Dermis blood vessel endothelial cell (primary cell): ENCODE results near the gene OSBPL1A. TPM values are rescaled to one million over a fixed set of nuclear protein-coding genes. Genes with fewer than 3 reads are reported as not detected.
A peak's percentile ranks its signal among the peaks of the same experiment; 100 is the strongest.
"Not testable (repeated sequence)": the region's sequence is repeated elsewhere in the genome, so short reads cannot be mapped to it uniquely, and the experiment has no call there.

ENCODE experiments used
- DNase-seq: peaks from one replicate; pipeline ENCODE4 v3.0.0; 2010
- total RNA-seq: library from RNA; depleted of rRNA; stranded (reverse); fragments of >200 nt; gene quantifications from 2 replicates; pipeline ENCODE4 v1.2.3, GENCODE V29; 2014

Gene OSBPL1A
- total RNA-seq, 1 donor from 2014 or later = 14.3 TPM

DNA sequence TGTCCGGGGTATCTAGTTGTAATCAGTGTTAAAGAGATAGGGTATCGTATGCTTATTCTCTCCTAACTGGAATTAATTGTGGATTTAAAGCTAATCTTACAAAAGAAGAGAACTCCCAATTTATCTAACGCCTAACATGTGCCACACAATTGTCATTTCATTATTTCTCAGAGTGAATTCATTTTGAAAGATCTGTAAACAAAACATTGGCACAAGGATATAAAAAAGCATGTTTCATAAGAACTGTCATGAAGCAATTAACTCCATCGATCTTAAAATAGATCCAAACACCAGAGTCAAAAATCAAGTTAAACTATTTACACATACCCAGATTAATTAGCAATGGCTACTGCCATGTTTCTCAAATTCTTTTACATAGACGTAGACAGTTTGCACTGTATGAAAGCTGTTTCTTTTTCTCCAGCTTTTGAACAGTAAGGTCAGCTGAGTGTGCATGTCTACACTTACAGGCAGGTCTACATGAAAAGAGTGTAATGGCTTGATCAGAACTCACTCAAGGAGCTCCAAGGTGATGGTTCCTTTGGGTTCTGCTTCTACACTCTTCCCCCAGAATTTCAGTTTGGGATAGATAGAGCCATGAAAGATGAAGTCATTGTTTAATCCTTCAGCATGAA is 220.0 kb downstream of the OSBPL1A start:
- DNase-seq = no peak

DNA sequence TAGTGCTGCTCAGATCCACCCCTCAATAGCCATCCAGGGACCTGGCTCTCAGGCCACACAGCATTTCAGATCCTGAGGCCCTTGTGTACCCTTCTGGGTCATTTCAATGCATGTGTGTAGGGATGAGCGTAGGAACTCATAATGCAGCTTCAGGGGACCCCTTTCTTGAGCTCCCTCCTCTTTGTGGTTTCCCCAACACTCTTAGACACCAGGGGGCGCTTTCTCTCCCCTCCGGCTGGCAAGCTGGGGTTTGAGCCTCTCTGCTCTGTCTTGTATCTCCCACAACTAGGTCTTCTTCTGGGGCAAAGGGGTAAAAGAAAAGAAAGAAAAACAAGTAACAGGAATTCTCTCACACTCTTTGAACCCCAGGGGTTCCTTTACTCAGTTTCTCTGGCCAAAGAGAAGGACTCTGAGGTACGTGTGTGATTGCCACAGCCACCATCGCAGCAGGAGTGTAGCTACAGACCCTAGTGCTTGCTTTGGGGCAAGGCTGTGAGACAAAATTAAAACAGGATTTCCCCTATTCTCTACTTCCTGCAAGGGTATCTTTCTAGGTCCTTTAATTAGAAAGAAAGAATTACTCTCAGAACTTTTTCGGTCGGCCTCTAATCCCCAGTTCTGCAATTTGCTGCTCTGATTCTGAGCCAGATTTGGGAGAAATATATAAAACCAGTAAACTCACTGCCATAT is 220.8 kb downstream of the OSBPL1A start:
- peak; percentile 72 for DNase-seq

DNA sequence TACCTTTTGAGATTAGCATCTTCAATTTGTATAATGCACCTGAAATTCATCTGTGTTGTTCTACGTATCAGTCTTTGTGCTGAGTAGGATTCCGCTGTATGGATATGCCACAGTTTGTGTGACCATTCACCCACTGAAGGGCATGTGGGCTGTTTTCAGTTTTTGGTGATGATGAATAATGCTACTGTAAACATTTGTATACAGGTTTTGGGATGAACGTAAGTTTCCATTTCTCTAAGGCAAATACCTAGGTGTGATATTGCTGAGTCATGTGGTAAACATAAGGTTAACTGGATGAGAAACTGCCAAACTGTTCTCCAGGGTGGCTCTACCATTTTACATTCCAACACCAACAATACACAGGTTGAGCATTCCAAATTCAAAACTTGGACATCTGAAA is 223.6 kb downstream of the OSBPL1A start:
- DNase-seq = no peak

DNA sequence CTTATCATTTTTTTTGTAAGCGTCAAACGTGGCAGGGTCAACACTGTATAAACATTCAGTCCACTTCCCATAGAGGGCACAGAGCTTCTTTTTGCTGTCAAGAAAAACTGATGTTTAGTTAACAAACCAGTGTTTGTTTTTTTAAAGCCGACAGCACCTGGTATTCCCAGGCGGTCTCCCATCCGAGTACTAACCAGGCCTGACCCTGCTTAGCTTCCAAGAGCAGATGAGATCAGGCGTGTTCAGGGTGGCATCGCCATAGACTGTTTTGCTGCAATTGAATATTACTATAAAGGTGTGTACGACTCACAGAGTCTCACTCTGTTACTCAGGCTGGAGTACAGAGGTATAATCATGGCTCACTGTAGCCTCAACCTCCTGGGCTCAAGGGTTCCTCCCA is 227.3 kb downstream of the OSBPL1A start:
- DNase-seq = no peak

DNA sequence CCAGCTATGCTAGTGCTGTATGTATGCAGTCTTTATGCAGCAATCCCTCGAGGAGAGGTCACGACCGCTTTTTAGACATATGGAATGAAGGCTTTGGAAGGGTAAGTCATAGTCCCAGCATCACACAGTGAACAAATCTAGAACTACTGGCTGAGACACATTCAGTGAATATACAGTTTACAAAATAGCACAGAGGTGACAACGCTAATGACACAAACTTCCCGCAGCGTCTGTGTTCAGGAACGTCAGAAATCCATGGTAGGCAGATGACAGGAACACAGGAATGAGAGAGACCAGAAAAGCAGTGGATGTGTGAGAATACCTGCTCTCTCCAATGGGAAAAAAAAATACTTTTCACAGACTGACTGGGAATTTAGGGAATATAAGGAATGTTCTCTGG is 229.1 kb downstream of the OSBPL1A start:
- DNase-seq = no peak

DNA sequence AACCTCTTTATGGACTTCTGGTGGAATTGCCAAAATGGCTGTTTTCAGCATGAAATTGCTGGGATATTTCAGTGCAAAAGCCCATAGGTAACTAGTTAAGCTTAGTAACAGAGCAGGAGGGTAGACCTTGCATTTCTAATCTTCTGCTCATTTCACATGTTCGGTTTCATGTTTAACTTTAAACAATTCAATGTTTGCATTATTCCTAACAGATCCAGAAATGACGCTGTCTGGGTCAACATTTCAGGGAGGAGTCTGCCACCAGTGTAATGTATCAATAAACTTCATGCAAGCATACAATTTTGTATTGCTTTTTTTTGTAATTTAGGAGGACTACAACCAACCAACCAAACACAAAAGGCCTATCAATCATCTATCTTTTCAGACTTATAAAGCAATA is 236.3 kb downstream of the OSBPL1A start:
- no peak for DNase-seq

DNA sequence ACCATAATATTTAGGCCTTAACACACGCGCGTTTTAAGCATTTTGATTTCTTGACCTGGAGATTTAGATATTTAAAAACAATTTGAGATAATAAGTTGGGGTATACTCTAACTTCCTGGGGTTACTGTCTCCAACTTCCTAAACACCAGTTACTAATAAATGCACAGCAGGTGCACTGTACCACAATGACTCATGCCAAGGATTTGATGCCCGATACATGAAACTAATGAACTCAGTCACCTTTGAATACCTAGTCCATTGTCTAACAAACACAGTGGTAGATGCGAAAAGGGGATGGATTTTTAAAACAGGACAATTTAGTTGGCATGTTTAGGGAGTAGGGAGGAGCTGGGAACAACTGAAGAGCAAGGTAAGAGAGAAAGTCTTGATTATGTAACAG is 237.5 kb downstream of the OSBPL1A start:
- DNase-seq = no peak

DNA sequence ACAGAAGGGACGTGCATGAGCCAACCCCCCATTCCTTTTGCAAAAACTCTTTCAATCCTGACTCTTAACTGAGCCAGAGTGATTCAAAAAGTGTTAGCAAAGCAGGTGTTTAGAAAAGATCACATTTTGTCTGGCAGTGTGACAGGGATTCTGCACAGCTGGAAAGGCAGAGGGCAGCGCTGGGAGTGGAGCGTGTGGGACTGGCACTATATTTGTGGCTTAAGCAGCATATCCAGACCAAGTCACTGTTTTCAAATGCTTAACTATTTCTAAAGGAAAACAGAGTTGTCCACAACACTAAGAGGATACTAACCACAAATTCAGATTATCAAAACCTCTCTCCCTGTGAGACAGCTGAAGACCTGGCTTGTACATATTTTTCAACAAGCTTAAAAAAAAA is 239.8 kb downstream of the OSBPL1A start:
- no peak for DNase-seq

DNA sequence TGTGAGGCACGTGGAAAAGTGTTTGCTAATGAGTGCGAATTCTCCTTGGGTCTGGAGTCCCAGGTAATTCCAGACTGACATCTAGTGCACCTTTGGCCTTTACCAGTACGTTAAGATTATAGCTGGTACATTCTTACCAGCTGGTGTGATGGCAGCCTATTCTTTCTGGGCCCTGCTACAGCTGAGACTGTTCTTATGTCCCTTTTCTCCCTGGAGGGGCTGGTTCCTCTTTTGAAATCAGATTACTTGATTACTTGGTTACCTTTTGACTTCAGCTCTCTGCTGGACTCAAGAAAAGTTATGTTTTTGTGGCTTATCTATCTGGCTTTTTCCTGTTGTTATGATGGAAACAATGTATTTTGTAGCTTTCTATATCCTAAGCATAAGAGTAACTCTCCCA is 244.2 kb downstream of the OSBPL1A start:
- no peak for DNase-seq

DNA sequence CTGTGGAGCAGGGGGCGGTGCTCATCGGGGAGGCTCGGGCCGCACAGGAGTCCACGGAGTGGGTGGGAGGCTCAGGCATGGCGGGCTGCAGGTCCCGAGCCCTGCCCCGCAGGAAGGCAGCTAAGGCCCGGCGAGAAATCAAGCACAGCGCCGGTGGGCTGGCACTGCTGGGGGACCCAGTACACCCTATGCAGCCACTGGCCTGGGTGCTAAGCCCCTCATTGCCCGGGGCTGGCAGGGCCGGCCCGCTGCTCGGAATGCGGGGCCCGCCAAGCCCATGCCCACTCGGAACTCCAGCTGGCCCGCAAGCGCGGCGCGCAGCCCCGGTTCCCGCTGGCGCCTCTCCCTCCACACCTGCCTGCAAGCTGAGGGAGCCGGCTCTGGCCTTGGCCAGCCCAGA is 248.0 kb downstream of the OSBPL1A start:
- DNase-seq = not testable (repeated sequence)

DNA sequence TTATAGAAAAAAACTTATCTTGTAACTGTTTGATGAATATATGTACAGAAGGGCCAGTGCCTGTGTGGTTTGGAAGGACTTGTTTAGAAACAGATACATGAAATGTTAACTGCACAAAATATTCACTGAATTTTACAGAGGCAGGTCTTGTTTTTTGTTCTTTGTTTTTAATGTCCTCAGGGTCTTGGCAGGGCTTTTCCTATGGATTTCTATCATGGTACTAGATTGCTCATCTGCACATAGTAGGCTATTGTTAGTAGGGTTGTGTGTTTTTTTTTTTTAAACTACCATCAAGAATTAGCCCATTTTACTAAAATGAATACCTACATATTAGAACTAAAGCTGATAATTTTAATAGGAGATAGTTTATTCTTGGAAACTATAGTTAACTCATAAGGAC is 255.2 kb downstream of the OSBPL1A start:
- no peak for DNase-seq

DNA sequence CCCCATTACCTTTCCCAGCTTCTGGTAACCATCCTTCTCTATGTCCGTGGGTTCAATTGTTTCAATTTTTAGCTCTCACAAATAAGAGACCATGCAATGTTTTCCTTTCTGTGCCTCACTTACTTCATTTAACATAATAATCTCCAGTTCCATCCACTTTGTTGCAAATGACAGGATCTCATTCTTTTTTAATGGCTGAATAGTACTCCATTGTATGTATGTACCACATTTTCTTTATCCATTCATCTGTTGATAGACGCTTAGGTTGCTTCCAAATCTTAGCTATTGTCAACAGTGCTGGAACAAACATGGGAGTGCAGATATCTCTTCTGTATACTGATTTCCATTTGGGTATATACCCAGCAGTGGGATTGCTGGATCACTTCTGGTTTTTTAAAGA is 256.9 kb downstream of the OSBPL1A start:
- no peak for DNase-seq

DNA sequence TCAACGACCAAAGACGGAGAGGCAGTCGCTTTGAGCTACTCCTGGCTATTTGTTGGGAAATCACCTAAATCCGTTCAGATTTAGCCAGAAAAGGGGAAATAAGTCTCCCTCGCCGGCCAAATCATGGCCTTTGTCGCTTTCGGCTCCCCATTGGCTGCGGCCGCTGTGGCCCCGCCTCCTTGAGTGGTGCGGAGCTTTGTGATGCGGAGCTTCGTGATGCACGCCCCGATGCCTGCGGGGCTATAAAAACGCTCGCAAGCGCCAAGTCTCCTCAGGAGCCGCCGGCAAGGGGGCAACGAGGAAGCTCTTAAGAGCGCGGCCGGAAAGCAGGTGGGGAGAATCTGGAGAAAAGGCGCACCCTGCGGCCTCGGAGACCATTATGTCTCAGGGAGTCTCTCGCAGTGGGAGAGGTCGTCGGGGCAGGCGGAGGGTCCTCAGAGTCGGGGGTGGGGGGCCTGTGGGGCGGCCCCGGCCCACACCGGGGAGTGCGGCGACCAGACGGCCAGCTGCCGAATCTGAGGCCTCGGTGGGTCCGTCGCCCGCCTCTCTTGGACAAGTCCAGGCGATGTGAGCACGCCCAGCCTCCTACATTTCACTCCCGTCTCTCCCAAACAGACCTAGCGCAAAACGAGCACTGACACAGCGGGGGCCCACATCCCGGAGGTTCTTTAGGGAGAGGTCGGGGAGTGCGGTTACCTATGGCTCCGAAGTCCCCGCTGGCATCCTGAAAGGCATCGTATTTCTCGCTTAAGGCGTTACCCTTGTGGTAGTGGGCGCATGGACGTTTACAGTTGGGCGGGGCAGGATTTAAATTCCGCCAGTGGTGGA is 258.6 kb downstream of the OSBPL1A start, which contains the start of gene CABYR:
Gene CABYR (plus strand): TSS at position 274 of the 828 bp plus-strand sequence. CDS start 4,053 bp downstream, outside the sequence.
- peak; percentile 83 for DNase-seq

DNA sequence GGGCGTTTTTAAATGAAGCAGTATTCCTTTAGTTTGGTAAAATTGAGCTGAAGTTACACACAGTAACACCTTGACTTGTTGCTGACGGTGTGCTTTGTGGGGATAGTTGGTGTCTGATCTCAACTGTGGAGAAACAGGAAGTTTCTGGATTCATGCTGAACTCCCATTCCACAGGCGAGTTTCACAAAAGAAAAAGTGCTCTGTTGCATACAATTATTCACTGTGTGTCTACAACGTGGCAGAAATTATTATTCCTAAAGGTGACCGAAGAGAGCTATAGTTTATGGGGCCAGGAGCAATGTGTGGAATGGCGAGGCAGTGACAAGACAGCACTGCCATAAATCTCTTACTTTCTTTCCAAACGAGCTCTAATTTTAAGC is 259.2 kb downstream of the OSBPL1A start:
- DNase-seq = peak; percentile 1

DNA sequence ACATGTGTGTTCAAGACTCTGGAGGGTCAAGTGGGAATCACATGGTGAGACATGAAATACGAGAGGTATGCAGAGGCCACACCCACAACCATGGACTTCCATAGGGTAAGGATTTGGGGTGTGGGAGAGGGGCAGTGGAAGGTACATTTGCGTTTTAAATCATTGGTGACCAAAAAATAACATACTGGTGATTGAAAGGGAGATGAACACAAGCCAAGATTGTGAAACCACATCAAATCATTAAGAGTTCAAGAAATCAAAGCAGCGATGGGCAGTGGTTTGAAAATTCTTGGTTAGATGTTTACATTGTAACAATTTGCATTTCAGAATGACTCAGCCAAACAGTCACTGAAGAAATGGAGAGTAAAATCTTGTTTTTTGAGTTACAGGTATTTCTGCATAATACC is 260.7 kb downstream of the OSBPL1A start:
- DNase-seq = no peak

DNA sequence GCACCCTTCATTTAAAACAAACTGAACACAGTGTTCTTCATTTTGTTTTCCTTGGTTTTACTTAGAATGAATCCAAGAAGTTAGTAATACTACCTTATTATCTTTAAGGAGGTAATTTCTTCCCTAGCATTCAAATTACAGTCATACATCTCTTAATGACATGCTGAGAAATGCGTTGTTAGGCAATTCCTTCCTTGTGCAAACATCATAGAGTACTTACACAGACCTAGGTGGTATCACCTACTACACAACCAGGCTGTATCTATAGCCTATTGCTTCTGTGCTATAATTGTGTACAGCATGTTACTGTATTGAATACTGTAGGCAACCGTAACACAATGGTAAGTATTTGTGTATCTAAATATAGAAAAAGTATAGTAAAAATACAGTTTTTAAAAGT is 267.1 kb downstream of the OSBPL1A start:
- DNase-seq = no peak

DNA sequence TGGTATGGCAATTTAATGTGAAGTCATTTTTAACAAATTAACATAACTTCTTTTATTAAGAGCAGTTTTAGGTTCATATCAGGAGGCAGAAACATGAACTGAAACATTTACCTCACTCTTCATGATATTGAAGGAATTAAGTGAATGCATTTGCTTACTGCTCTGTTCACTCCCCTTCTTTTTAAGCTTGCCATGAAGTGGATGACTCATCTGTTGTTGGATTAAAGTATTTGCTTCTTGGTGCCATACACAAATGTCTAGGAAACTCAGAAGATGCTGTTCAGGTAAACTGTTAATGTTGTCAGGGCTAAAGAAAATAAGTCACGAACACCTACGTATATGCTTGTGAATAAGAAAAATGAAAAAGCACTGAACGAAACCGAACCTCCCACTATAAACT is 268.9 kb downstream of the OSBPL1A start:
- DNase-seq = no peak

DNA sequence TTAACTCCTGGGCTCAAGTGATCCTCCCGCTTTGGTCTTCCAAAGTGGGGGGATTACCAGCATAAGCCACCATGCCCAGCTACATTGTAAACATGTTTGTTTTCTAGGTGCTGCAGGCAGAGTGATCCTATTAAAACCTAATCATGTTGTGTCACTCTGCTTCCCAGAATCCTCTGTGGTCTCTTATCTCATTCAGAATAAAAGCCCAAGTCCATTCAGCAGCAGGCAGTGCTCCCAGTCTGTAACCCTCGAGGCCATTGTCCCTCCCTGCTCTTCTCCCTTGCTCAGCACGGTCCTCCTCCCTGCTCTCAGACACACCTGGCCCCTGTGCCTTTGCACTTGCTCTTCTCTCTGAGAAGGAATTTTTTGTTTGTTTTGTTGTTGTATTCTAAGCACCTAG is 269.9 kb downstream of the OSBPL1A start:
- no peak for DNase-seq

DNA sequence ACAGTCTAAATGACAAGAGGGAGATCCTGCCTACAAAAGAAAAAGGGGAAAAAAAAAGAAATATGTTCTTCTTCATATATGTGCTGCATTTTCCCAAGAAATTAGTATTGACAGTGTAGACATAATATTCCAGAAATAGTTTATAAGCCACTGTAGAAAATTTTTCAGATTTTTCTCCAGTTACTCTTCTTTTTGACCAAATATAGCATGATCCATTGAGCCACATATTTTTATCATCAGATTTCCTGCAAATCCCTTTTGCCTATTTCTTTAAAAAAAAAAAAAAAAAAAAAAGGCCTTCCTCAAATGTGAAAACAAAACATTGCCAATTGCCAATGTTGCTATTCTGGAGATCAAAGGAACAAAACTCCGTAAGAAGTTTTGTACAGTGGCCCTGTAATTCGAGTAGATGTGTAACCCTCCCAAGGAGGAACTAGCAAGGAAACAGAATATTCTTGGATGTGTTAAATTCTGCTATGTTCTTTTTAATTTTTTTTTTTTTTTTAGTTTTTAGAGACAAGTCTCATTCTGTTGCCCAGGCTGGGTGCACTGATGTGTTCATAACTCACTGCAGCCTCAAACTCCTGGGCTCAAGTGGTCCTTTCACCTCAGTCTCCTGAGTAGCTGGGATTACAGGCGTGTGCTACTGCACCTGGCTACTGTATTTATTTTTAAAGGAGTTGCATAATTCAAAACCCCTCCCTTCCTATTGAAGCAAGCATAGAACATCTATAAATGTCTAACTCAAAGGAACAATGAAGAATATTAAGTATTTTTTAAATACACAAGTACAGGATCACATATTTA is 271.3 kb downstream of the OSBPL1A start:
- no peak for DNase-seq

DNA sequence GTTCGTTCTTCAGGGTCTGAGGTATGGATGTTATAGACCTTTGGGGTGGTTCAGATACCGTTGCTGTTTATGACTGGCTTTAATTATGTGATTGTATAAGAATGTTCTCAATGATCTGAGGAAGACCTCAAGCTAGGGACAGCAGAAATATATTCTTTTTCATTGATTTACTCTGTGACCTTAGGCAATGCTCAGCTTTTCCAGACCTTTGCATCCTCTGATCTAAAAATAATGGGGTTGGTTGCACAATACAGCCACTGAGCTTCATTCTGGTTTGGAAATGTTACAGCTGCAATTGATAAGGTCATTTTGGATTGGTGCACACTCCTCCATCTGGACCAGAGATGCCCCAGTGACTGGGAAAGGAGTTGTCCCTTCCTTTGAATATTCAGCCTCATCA is 276.0 kb downstream of the OSBPL1A start:
- no peak for DNase-seq

DNA sequence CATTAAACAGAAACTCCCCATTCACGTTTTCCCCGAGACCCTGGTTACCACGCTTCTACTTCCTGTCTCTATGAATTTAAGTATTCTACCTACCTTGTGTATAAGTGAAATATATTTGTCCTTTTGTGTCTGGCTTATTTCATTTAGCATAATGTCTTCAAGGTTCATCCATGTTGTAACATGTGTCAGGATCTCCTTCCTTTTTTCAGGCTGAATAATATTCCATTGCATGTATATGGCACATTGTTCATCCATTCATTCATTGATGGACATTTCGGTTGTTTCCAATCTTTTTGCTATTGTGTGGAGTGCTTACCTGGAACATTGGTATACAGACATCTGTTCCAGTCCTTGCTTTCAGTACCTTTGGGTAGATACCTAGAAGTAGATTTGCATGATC is 276.9 kb downstream of the OSBPL1A start:
- no peak for DNase-seq

DNA sequence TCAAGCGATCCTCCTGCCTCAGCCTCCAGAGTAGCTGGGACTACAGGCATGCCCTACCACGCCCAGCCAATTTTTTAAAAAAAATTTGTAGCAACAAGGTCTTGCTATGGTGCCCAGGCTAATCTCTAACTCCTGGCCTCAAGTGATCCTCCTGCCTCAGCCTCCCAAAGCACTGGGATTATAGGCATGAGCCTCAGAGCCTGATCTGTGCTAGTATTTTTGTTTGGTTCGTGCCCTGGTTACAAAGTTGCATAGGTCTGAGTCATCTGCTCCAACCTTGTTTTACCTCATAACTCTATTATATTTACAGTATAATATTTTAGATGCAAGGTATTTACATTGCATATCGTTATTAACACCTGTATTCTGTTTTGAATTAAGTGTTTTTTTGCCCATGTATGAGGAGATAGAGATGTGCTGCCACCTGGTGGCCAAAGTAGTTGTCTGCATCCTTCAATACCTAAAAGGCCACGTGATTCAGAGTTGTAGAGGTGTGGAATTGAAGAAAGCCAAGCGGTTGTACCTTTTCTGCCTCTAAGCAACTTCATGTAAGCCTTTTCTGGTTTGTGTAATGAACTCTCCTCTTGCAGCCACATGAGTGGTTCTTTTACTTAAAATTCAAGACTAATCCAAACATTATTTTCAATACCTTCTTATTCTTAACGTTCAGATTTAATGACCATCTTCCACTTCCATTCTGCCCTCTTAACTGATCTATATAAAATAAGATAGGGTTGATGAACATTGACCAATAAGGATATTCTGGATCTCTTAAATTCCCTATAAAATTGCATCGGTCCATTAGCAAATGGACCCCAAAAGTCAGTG is 278.7 kb downstream of the OSBPL1A start:
- DNase-seq = peak; percentile 89
